Ectodermal cell (in vitro differentiated cells): ENCODE measurements around the gene LIMD2.

Experiments
- H3K27ac ChIP-seq: 2 replicates; pipeline ENCODE4 v1.7.0; 2013; ENCODE audit warnings: mild to moderate bottlenecking, low read depth, low read length; ENCODE audit not compliant: insufficient read depth, poor library complexity, severe bottlenecking
- H3K27me3 ChIP-seq: 2 replicates; pipeline ENCODE4 v1.7.0; 2013; ENCODE audit warnings: mild to moderate bottlenecking, low read length; ENCODE audit not compliant: insufficient read depth, control insufficient read depth, poor library complexity, severe bottlenecking
- H3K36me3 ChIP-seq: one replicate; pipeline ENCODE4 v1.7.0; 2013; ENCODE audit warnings: low read length; ENCODE audit not compliant: control insufficient read depth, insufficient read depth
- H3K4me1 ChIP-seq: one replicate; pipeline ENCODE4 v1.7.0; 2013; ENCODE audit warnings: low read length; ENCODE audit not compliant: control insufficient read depth, insufficient read depth
- H3K4me3 ChIP-seq: 2 replicates; pipeline ENCODE4 v1.7.0; 2013; ENCODE audit warnings: low read depth, low read length, control low read depth; ENCODE audit not compliant: insufficient read depth
- H3K9me3 ChIP-seq: 2 replicates; pipeline ENCODE4 v1.7.0; 2013; ENCODE audit warnings: mild to moderate bottlenecking, low read length, moderate library complexity; ENCODE audit not compliant: control insufficient read depth
- WGBS, 2 experiments: methylation state at CpG; one replicate each; pipeline ENCODE4 v1.1.7; 2013; ENCODE audit warnings: missing lambda C conversion rate in 2 of 2; 5-methylcytosine and 5-hydroxymethylcytosine counted together

Gene LIMD2

GRCh38 chr17:63714550-63715277, 14.8 kb upstream of the LIMD2 start:
- 92 to 94% methylated on average over 10 of the region's 10 CpGs for WGBS, 2 experiments
- Histone ChIP-seq H3K36me3 (peaks cover 18% of the 10 kb centered on the region), H3K9me3 (no peaks in the 10 kb centered on the region)

GRCh38 chr17:63709110-63709509, 9.2 kb upstream of the LIMD2 start:
- 96 to 97% methylated on average over 6 of the region's 6 CpGs for WGBS, 2 experiments
- no peak overlapping the region for H3K4me3 ChIP-seq
- H3K36me3 ChIP-seq, result peaks cover 21% of the 10 kb centered on the region
- H3K9me3 ChIP-seq, result no peaks in the 10 kb centered on the region
- no peak overlapping the region for H3K27ac ChIP-seq
- no peaks in the 10 kb centered on the region for H3K27me3 ChIP-seq
- H3K4me1 ChIP-seq, result no peaks in the 10 kb centered on the region

More at GRCh38 chr17:63714550-63715277, 14.8 kb upstream of the LIMD2 start:
- Histone ChIP-seq H3K4me3 (no peak overlapping the region), H3K27me3 (no peaks in the 10 kb centered on the region), H3K27ac (no peak overlapping the region), H3K4me1 (no peaks in the 10 kb centered on the region)

- 93% methylated on average over 11 of the region's 11 CpGs for WGBS, 2 experiments
Observed at GRCh38 chr17:63707151-63707550, 7.2 kb upstream of the LIMD2 start.

GRCh38 chr17:63706336-63707082, 6.6 kb upstream of the LIMD2 start:
- no peak overlapping the region for H3K4me3 ChIP-seq
- 92 to 94% methylated on average over 7 of the region's 7 CpGs for WGBS, 2 experiments
- no peak overlapping the region for H3K27ac ChIP-seq
- no peaks in the 10 kb centered on the region for H3K27me3 ChIP-seq
- peaks cover 6% of the 10 kb centered on the region for H3K36me3 ChIP-seq
- H3K4me1 ChIP-seq, result peaks cover 5% of the 10 kb centered on the region
- no peaks in the 10 kb centered on the region for H3K9me3 ChIP-seq

More at GRCh38 chr17:63707151-63707550, 7.2 kb upstream of the LIMD2 start:
- Histone ChIP-seq H3K9me3 (no peaks in the 10 kb centered on the region), H3K4me3 (no peak overlapping the region), H3K36me3 (peaks cover 12% of the 10 kb centered on the region), H3K4me1 (peaks cover 5% of the 10 kb centered on the region), H3K27ac (no peak overlapping the region), H3K27me3 (no peaks in the 10 kb centered on the region)

GRCh38 chr17:63705657-63706056, 5.7 kb upstream of the LIMD2 start:
- no peaks in the 10 kb centered on the region for H3K9me3 ChIP-seq
- peaks cover 5% of the 10 kb centered on the region for H3K4me1 ChIP-seq
- 91 to 94% methylated on average over 3 of the region's 3 CpGs for WGBS, 2 experiments
- H3K36me3 ChIP-seq, result peaks cover 6% of the 10 kb centered on the region
- no peak overlapping the region for H3K4me3 ChIP-seq
- H3K27me3 ChIP-seq, result peaks cover 8% of the 10 kb centered on the region
- no peak overlapping the region for H3K27ac ChIP-seq

- 93 to 95% methylated on average over 9 of the region's 9 CpGs for WGBS, 2 experiments
- peaks cover 5% of the 10 kb centered on the region for H3K36me3 ChIP-seq
- peaks cover 5% of the 10 kb centered on the region for H3K4me1 ChIP-seq
- H3K27ac ChIP-seq, result no peak overlapping the region
- H3K4me3 ChIP-seq, result no peak overlapping the region
- no peaks in the 10 kb centered on the region for H3K9me3 ChIP-seq
- H3K27me3 ChIP-seq, result peaks cover 9% of the 10 kb centered on the region
Observed at GRCh38 chr17:63704836-63705235, 4.9 kb upstream of the LIMD2 start.

GRCh38 chr17:63704259-63704576, 4.3 kb upstream of the LIMD2 start:
- H3K9me3 ChIP-seq, result no peaks in the 10 kb centered on the region
- H3K36me3 ChIP-seq, result peaks cover 3% of the 10 kb centered on the region
- peaks cover 9% of the 10 kb centered on the region for H3K27me3 ChIP-seq
- no peak overlapping the region for H3K4me3 ChIP-seq
- 93 to 96% methylated on average over 11 of the region's 11 CpGs for WGBS, 2 experiments
- peaks cover 5% of the 10 kb centered on the region for H3K4me1 ChIP-seq
- H3K27ac ChIP-seq, result no peak overlapping the region

- H3K27ac ChIP-seq, result no peak overlapping the region
- H3K4me3 ChIP-seq, result no peak overlapping the region
- H3K4me1 ChIP-seq, result peaks cover 6% of the 10 kb centered on the region
- peaks cover 3% of the 10 kb centered on the region for H3K36me3 ChIP-seq
- H3K27me3 ChIP-seq, result peaks cover 9% of the 10 kb centered on the region
- H3K9me3 ChIP-seq, result no peaks in the 10 kb centered on the region
- WGBS, 2 experiments, result 94 to 95% methylated on average over 16 of the region's 16 CpGs
Observed at GRCh38 chr17:63703556-63704258, 3.8 kb upstream of the LIMD2 start.

GRCh38 chr17:63703029-63703428, 3.1 kb upstream of the LIMD2 start:
- Histone ChIP-seq H3K4me1 (peaks cover 11% of the 10 kb centered on the region), H3K9me3 (no peaks in the 10 kb centered on the region), H3K27ac (no peak overlapping the region), H3K36me3 (peaks cover 3% of the 10 kb centered on the region), H3K4me3 (no peak overlapping the region), H3K27me3 (peaks cover 9% of the 10 kb centered on the region)
- WGBS, 2 experiments, result 92 to 94% methylated on average over 5 of the region's 5 CpGs

- no peak overlapping the region for H3K4me3 ChIP-seq
- H3K27ac ChIP-seq, result no peak overlapping the region
- no peaks in the 10 kb centered on the region for H3K9me3 ChIP-seq
- H3K27me3 ChIP-seq, result peaks cover 9% of the 10 kb centered on the region
- peaks cover 3% of the 10 kb centered on the region for H3K36me3 ChIP-seq
- peaks cover 11% of the 10 kb centered on the region for H3K4me1 ChIP-seq
- 89 to 91% methylated on average over 6 of the region's 6 CpGs for WGBS, 2 experiments
Observed at GRCh38 chr17:63702721-63703015, 2.7 kb upstream of the LIMD2 start.
